ENCODE measurements around the gene MAP3K5.

MAP3K5 gene

DNA sequence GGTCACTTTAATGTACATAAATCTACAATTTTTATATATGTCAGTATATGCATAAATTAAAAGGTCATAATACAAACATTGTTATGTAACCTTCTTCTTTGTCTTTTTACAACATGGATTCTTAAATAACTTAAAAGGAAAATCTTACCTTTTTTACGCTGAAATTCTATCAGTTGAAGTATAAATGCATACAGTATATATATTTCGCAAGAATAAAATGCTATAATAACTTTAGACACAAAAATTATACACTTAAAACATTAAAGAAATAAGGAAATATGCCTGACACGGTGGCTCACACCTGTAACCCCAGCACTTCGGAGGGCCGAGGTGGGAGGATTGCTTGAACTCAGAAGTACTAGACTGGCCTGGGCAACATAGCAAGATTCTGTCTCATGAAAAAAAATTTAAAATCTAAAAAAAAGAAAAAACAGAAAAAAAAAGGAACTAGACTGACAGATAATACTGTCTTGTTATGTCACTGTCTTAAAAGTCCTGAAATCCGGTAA lies 132.2 kb downstream of the MAP3K5 start:
- DNase-seq (ENCODE audit: low read depth): no peak
- no peak overlapping the region for H3K4me3 ChIP-seq (ENCODE audit: low read length)
- TF ChIP-seq, protein P1, sequence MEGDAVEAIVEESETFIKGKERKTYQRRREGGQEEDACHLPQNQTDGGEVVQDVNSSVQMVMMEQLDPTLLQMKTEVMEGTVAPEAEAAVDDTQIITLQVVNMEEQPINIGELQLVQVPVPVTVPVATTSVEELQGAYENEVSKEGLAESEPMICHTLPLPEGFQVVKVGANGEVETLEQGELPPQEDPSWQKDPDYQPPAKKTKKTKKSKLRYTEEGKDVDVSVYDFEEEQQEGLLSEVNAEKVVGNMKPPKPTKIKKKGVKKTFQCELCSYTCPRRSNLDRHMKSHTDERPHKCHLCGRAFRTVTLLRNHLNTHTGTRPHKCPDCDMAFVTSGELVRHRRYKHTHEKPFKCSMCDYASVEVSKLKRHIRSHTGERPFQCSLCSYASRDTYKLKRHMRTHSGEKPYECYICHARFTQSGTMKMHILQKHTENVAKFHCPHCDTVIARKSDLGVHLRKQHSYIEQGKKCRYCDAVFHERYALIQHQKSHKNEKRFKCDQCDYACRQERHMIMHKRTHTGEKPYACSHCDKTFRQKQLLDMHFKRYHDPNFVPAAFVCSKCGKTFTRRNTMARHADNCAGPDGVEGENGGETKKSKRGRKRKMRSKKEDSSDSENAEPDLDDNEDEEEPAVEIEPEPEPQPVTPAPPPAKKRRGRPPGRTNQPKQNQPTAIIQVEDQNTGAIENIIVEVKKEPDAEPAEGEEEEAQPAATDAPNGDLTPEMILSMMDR (IDR thresholded peaks at IDR 0.05; ENCODE audit: insufficient read depth, low read depth, low read length, missing control alignments): no peak

DNA sequence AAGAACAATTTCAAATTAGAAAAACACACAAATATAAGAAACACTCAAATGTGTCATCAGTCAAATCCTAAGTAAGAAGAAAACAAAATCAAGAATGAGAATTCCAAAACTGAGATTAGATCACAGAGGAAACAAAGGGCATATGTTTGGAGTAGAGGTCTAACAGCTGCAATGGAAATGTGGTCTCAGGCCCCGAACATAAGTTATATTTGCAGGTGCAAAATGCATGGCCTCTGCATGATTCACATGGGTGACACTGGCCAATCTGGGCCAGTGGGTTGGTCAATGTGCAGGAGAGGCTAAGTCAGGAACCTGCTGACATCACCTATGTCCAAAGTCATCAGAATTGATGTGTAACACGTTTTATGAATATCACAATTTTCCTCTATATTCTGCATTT lies 133.6 kb downstream of the MAP3K5 start:
- no peak for DNase-seq (ENCODE audit: low read depth)
- TF ChIP-seq, protein P1 (IDR thresholded peaks at IDR 0.05; ENCODE audit: insufficient read depth, low read depth, low read length, missing control alignments): no peak
- H3K4me3 ChIP-seq (ENCODE audit: low read length): no peak overlapping the region

DNA sequence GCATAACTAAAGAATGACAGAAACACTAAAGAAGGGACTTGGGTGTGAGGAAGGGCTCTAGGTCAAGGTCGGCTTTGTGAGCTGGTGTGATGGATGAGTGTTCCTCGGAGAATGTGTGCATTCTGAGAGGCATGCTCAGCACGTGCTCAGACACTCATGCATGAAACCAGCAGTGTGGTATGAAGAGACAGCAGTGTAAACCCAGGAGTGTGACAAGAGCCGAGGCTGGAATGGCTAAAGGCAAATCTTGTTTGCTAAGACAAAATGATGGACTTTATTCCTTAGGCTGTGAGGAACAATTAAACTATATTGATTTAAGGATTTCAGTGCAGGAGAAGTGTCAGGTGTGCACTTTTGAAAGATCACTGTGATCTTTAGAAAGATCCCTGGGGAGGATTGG lies 134.6 kb downstream of the MAP3K5 start:
- peak; percentile 34 for DNase-seq (ENCODE audit: low read depth)
- H3K4me3 ChIP-seq (ENCODE audit: low read length): no peak overlapping the region
- TF ChIP-seq, protein P1 (IDR thresholded peaks at IDR 0.05; ENCODE audit: insufficient read depth, low read depth, low read length, missing control alignments): no peak

DNA sequence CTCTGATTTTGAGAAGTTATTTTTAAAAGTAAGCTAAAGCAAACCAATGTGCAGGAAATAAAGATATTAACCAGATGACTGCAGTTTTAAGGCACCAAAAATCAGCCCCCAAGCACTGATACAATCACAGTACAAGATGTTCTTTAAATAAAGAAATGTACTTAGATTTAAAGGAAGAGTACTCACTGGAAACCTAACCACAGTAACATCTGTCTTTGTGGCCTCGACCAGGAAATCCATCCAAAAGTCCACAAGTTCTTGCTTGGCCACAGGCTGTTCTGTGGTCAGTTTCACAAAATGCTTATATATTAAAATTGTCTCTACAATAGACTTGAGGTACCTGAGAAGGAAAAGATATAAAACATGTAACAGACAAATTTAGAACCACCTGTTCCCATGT lies 136.2 kb downstream of the MAP3K5 start:
- no peak for DNase-seq (ENCODE audit: low read depth)
- TF ChIP-seq, protein P1 (IDR thresholded peaks at IDR 0.05; ENCODE audit: insufficient read depth, low read depth, low read length, missing control alignments): no peak

DNA sequence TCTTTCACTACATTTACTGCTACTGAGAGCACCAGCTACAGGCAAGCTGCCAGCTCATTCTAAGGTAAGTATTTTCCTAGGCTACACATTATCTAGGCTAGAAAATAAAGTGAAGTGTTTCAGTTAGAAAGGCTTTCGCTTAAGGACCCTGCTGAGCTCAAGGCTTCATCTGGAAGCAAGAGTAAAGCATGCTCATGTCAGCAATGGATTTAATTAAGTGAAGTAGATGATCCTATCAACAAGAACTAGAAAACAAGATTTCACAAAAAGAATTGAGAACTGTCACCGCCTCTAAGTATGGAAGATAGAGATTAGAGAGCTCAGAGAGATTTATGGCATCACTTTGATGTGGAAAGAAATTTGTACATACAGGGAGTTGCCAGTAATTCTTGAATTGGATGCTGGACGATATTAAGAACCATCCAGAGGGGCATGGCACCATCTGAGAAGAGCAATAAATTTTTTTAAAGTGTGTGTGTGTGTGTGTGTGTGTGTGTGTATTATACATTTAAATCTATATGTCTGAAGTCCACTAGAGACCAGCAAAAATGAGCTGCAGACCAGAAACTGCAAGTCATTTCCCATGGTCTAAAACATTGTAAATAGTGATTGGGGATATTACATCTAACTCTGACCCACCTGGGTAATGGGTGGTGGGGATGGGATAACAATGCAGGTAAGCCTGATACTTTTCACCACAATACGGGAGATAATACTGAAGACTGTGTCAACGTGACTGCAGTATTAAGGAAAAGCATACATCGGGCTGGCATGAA lies 136.8 kb downstream of the MAP3K5 start:
- no peak for DNase-seq (ENCODE audit: low read depth)
- TF ChIP-seq, protein P1 (IDR thresholded peaks at IDR 0.05; ENCODE audit: insufficient read depth, low read depth, low read length, missing control alignments): no peak

More for the DNA sequence above, 136.2 kb downstream of the MAP3K5 start:
- no peak overlapping the region for H3K4me3 ChIP-seq (ENCODE audit: low read length)

DNA sequence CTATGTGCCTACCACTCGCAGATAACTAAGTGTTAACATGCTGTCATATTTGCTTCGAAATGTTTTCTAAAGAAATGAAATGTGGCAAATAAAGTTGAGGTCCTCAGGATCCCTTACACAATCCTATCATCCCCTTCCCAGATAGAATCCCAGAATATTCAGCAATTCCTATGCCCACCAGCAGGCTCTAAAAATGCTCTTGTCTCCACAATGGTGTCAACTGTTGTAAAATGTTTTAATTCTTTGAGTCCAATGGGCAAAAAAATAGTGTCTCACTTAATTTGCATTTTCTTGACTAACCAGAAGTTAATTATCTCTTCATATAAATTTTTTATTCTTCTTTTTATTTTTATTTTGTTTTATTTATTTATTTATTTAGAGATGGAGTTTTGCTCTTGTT lies 138.2 kb downstream of the MAP3K5 start:
- TF ChIP-seq, protein P1 (IDR thresholded peaks at IDR 0.05; ENCODE audit: insufficient read depth, low read depth, low read length, missing control alignments): no peak
- DNase-seq (ENCODE audit: low read depth): no peak
- no peak overlapping the region for H3K4me3 ChIP-seq (ENCODE audit: low read length)

More for the DNA sequence above, 136.8 kb downstream of the MAP3K5 start:
- no peak overlapping the region for H3K4me3 ChIP-seq (ENCODE audit: low read length)

DNA sequence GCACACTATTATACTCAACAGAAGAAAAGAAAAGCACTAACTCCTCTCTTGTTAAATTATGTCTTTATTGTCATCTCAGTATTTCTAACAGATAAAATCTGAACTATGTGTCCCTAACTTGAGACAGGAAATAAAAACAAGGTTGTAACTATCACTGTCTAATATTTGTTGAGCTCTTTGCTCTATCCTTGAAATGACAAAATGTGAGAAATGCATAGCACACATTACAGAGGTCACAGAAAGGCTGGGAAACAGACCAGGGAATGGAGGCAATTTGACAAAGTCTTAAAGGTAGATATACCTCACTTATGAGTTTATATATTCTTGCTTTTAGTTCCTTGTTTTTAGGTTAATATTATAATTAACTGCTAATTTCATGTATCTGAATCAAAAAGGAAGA lies 139.6 kb downstream of the MAP3K5 start:
- no peak overlapping the region for H3K4me3 ChIP-seq (ENCODE audit: low read length)
- TF ChIP-seq, protein P1 (IDR thresholded peaks at IDR 0.05; ENCODE audit: insufficient read depth, low read depth, low read length, missing control alignments): no peak
- DNase-seq (ENCODE audit: low read depth): no peak
